Measurements from ENCODE around the gene SEH1L.
"Not testable (repeated sequence)": the region's sequence is repeated elsewhere in the genome, so short reads cannot be mapped to it uniquely, and the experiment has no call there.

SEH1L gene

GRCh38 chr18:12976305-12976704 is 28.5 kb downstream of the SEH1L start:
- no peak for ATAC-seq (ENCODE audit: insufficient read depth, low read depth)
- Histone ChIP-seq H3K27me3 (ENCODE audit: insufficient read depth, low read length, poor library complexity) (no peaks in the 10 kb centered on the region), H3K79me2 (ENCODE audit: insufficient read depth, low read length) (peaks cover 41% of the 10 kb centered on the region), H3K36me3 (ENCODE audit: insufficient read depth, low read length) (peaks cover 71% of the 10 kb centered on the region), H3K4me2 (ENCODE audit: insufficient read depth, low read length) (no peak overlapping the region), H3K27ac (ENCODE audit: low read length) (no peak overlapping the region), H2AFZ (ENCODE audit: low read depth, low read length) (no peak overlapping the region), H3K9ac (ENCODE audit: low read depth, low read length) (no peak overlapping the region), H3K9me3 (ENCODE audit: insufficient read depth, low read length, severe bottlenecking) (no peaks in the 10 kb centered on the region), H3K4me1 (ENCODE audit: insufficient read depth, low read length) (no peaks in the 10 kb centered on the region), H4K20me1 (ENCODE audit: insufficient read depth, low read length) (peaks cover 9% of the 10 kb centered on the region; the same call in 1 of the 2 replicates), H3K4me3 (ENCODE audit: low read depth in 1 of 2, low read length in 2 of 2) (no peak overlapping the region)
- no peak for DNase-seq
- no peak for TF ChIP-seq EZH2 (IDR thresholded peaks at IDR 0.05; ENCODE audit: borderline replicate concordance, low read depth, low read length, severe bottlenecking)
- TF ChIP-seq CTCF (IDR thresholded peaks at IDR 0.05; ENCODE audit: borderline replicate concordance, extremely low read depth, low read length, poor library complexity, severe bottlenecking): no peak

GRCh38 chr18:12980065-12980464 is 32.3 kb downstream of the SEH1L start:
- DNase-seq; H3K9ac ChIP-seq (ENCODE audit: low read depth, low read length); H3K27ac ChIP-seq (ENCODE audit: low read length); H2AFZ ChIP-seq (ENCODE audit: low read depth, low read length); H3K4me3 ChIP-seq (ENCODE audit: low read depth in 1 of 2, low read length in 2 of 2); H3K4me1 ChIP-seq (ENCODE audit: insufficient read depth, low read length); H3K4me2 ChIP-seq (ENCODE audit: insufficient read depth, low read length); H4K20me1 ChIP-seq (ENCODE audit: insufficient read depth, low read length); H3K27me3 ChIP-seq (ENCODE audit: insufficient read depth, low read length, poor library complexity); H3K9me3 ChIP-seq (ENCODE audit: insufficient read depth, low read length, severe bottlenecking); ATAC-seq (ENCODE audit: insufficient read depth, low read depth): not testable (repeated sequence)
- Histone ChIP-seq H3K36me3 (ENCODE audit: insufficient read depth, low read length) (peaks cover 66% of the 10 kb centered on the region), H3K79me2 (ENCODE audit: insufficient read depth, low read length) (peaks cover 18% of the 10 kb centered on the region)

DNA sequence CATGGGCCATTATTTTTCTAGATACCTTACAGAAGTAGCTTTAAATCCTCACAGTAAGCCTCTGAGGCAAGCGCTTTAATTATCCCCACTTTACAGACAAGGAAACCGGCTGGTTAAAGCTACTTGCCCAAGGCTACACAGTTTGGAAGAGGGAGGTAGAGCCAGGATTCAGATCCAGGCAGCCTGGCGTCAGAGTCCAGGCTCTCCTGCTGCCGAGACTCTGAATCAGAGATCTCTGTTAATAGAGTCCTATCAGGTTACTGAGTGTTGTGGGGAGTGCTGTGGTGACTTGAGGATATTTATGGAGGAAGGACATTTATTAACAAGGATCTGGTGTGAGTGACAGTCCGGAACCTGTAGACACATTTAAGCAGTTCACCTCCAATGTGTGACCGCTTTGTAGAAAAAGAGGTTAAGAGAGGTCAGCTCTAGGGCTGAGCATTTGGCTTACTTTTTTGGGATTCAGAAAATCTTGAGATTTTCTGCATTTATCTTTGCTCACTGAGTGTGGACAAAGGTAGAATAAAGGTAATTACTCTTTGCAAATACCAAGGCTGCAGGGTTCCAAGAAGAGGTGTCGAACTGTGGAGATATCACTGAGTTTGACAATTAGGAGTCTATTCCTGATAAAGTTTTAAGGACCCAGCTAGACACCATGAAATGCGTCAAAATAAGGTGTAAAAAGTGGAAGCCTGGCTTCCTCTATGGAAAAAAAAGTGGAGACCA is 41.7 kb downstream of the SEH1L start:
- Histone ChIP-seq H3K36me3 (ENCODE audit: insufficient read depth, low read length) (peaks cover 29% of the 10 kb centered on the region), H3K9me3 (ENCODE audit: insufficient read depth, low read length, severe bottlenecking) (no peaks in the 10 kb centered on the region), H3K4me3 (ENCODE audit: low read depth in 1 of 2, low read length in 2 of 2) (peak overlapping the region in 1 of 2 experiments; percentile 86; a peak in 2 of 4 replicates), H3K4me2 (ENCODE audit: insufficient read depth, low read length) (peak overlapping the region; percentile 62), H3K27me3 (ENCODE audit: insufficient read depth, low read length, poor library complexity) (no peaks in the 10 kb centered on the region), H3K9ac (ENCODE audit: low read depth, low read length) (peak overlapping the region; percentile 84), H3K79me2 (ENCODE audit: insufficient read depth, low read length) (peaks cover 44% of the 10 kb centered on the region), H3K27ac (ENCODE audit: low read length) (peak overlapping the region; percentile 96), H4K20me1 (ENCODE audit: insufficient read depth, low read length) (peaks cover 25% of the 10 kb centered on the region), H3K4me1 (ENCODE audit: insufficient read depth, low read length) (peaks cover 34% of the 10 kb centered on the region), H2AFZ (ENCODE audit: low read depth, low read length) (peak overlapping the region; percentile 83; the same call in 1 of the 2 replicates)
- DNase-seq: no peak
- TF ChIP-seq CTCF (IDR thresholded peaks at IDR 0.05; ENCODE audit: borderline replicate concordance, extremely low read depth, low read length, poor library complexity, severe bottlenecking): no peak
- TF ChIP-seq EZH2 (IDR thresholded peaks at IDR 0.05; ENCODE audit: borderline replicate concordance, low read depth, low read length, severe bottlenecking): no peak
- ATAC-seq (ENCODE audit: insufficient read depth, low read depth): no peak

DNA sequence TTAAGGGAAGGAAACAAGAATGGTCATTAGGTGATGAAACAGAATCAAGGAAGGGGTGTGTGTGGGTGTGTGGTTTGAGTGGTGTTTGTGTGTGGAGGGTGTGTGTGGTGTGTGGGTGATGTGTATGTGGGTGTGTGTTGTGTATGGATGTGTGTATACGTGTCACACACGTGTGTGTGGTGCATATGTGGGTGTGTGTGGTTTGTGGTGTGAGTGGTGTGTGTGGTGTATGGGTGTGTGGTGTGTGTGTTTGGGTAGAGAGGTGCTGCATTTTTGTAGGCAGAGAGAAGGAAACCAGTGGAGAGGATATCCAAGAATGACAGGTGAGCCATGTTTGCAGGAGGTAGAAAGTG is 42.3 kb downstream of the SEH1L start:
- ATAC-seq (ENCODE audit: insufficient read depth, low read depth) (no peak), DNase-seq (peak; percentile 30)
- H3K4me1 ChIP-seq (ENCODE audit: insufficient read depth, low read length): peaks cover 36% of the 10 kb centered on the region
- H4K20me1 ChIP-seq (ENCODE audit: insufficient read depth, low read length): peaks cover 28% of the 10 kb centered on the region
- no peaks in the 10 kb centered on the region for H3K9me3 ChIP-seq (ENCODE audit: insufficient read depth, low read length, severe bottlenecking)
- H3K27me3 ChIP-seq (ENCODE audit: insufficient read depth, low read length, poor library complexity): no peaks in the 10 kb centered on the region
- H3K36me3 ChIP-seq (ENCODE audit: insufficient read depth, low read length): peaks cover 24% of the 10 kb centered on the region
- H3K27ac ChIP-seq (ENCODE audit: low read length): peak overlapping the region; percentile 96
- peaks cover 48% of the 10 kb centered on the region for H3K79me2 ChIP-seq (ENCODE audit: insufficient read depth, low read length)
- H3K4me3 ChIP-seq (ENCODE audit: low read depth in 1 of 2, low read length in 2 of 2): peak overlapping the region; percentile 77 to 86; a peak in 3 of 4 replicates
- peak overlapping the region; percentile 62 for H3K4me2 ChIP-seq (ENCODE audit: insufficient read depth, low read length)
- H3K9ac ChIP-seq (ENCODE audit: low read depth, low read length): peak overlapping the region; percentile 84
- TF ChIP-seq EZH2 (IDR thresholded peaks at IDR 0.05; ENCODE audit: borderline replicate concordance, low read depth, low read length, severe bottlenecking) (no peak), CTCF (IDR thresholded peaks at IDR 0.05; ENCODE audit: borderline replicate concordance, extremely low read depth, low read length, poor library complexity, severe bottlenecking) (no peak)
- peak overlapping the region; percentile 83 for H2AFZ ChIP-seq (ENCODE audit: low read depth, low read length)
